Subcutaneous abdominal adipose tissue (tissue), 5 donors: Measurements from ENCODE around the gene TERT.
"Not testable (repeated sequence)": the region's sequence is repeated elsewhere in the genome, so short reads cannot be mapped to it uniquely, and the experiment has no call there.

Source experiments
- H3K27ac ChIP-seq: one replicate; pipeline ENCODE4 v1.7.0; 2013; ENCODE audit warnings: low read depth, mild to moderate bottlenecking, inconsistent platforms, low read length, moderate library complexity
- H3K27me3 ChIP-seq, 5 donors: one replicate each; pipeline ENCODE4 v1.7.0; 2013; ENCODE audit warnings: low read length in 5 of 5, inconsistent platforms in 1 of 5; ENCODE audit not compliant: control insufficient read depth in 5 of 5, insufficient read depth in 4 of 5
- H3K36me3 ChIP-seq, 5 donors: one replicate each; pipeline ENCODE4 v1.7.0; 2013; ENCODE audit warnings: low read length in 5 of 5; ENCODE audit not compliant: control insufficient read depth in 5 of 5, insufficient read depth in 5 of 5
- H3K4me1 ChIP-seq, 5 donors: one replicate each; pipeline ENCODE4 v1.7.0; 2013; ENCODE audit warnings: low read length in 5 of 5, mild to moderate bottlenecking in 3 of 5, moderate library complexity in 1 of 5; ENCODE audit not compliant: control insufficient read depth in 5 of 5, insufficient read depth in 5 of 5
- H3K4me3 ChIP-seq, 5 donors: one replicate each; pipeline ENCODE4 v1.7.0; 2013; ENCODE audit warnings: low read length in 5 of 5, low read depth in 1 of 5
- H3K9ac ChIP-seq, 5 donors: one replicate each; pipeline ENCODE4 v1.7.0; 2013; ENCODE audit warnings: low read length in 5 of 5, mild to moderate bottlenecking in 4 of 5, moderate library complexity in 3 of 5
- H3K9me3 ChIP-seq, 5 donors: one replicate each; pipeline ENCODE4 v1.7.0; 2013; ENCODE audit warnings: low read length in 5 of 5; ENCODE audit not compliant: control insufficient read depth in 5 of 5
- donor health status: healthy.
- donor health status: healthy.
- donor health status: healthy.
- donor health status: healthy.
- donor health status: healthy.

Gene TERT

GRCh38 chr5:1331861-1332405 is 37.1 kb upstream of the TERT start:
- no peaks in the 10 kb centered on the region for H3K27me3 ChIP-seq

GRCh38 chr5:1330847-1331831 is 36.3 kb upstream of the TERT start:
- H3K4me3 ChIP-seq: no peak overlapping the region
- peak overlapping the region in 1 of 5 donors; percentile 45 for H3K9ac ChIP-seq
- no peaks in the 10 kb centered on the region for H3K27me3 ChIP-seq
- H3K9me3 ChIP-seq: no peaks in the 10 kb centered on the region
- H3K36me3 ChIP-seq: peaks cover 8 to 67% (median 61%) of the 10 kb centered on the region in 5 donors
- H3K27ac ChIP-seq: peak overlapping the region; percentile 67
- H3K4me1 ChIP-seq: peaks cover 0 to 31% (median 18%) of the 10 kb centered on the region in 5 donors

More at GRCh38 chr5:1331861-1332405, 37.1 kb upstream of the TERT start:
- peaks cover 8 to 74% (median 69%) of the 10 kb centered on the region in 5 donors for H3K36me3 ChIP-seq
- no peaks in the 10 kb centered on the region for H3K9me3 ChIP-seq
- H3K4me3 ChIP-seq: no peak overlapping the region
- H3K9ac ChIP-seq: peak overlapping the region in 1 of 5 donors; percentile 54
- peaks cover 0 to 31% (median 17%) of the 10 kb centered on the region in 5 donors for H3K4me1 ChIP-seq
- no peak overlapping the region for H3K27ac ChIP-seq

- peak overlapping the region in 1 of 5 donors; percentile 45 for H3K9ac ChIP-seq
- H3K27me3 ChIP-seq: no peaks in the 10 kb centered on the region
- H3K4me3 ChIP-seq: no peak overlapping the region
- H3K4me1 ChIP-seq: peaks cover 0 to 34% (median 23%) of the 10 kb centered on the region in 5 donors
- H3K27ac ChIP-seq: peak overlapping the region; percentile 67
- H3K9me3 ChIP-seq: no peaks in the 10 kb centered on the region
- peaks cover 8 to 66% (median 57%) of the 10 kb centered on the region in 5 donors for H3K36me3 ChIP-seq
Observed at GRCh38 chr5:1330146-1330846, 35.4 kb upstream of the TERT start.

- Histone ChIP-seq H3K4me3 (no peak overlapping the region), H3K9ac (no peak overlapping the region), H3K9me3 (no peaks in the 10 kb centered on the region), H3K36me3 (peaks cover 8 to 68% (median 58%) of the 10 kb centered on the region in 5 donors), H3K4me1 (peaks cover 0 to 34% (median 23%) of the 10 kb centered on the region in 5 donors), H3K27me3 (no peaks in the 10 kb centered on the region), H3K27ac (no peak overlapping the region)
Observed at GRCh38 chr5:1329111-1329579, 34.3 kb upstream of the TERT start.

GRCh38 chr5:1328237-1329110 is 33.6 kb upstream of the TERT start:
- Histone ChIP-seq H3K4me1 (peaks cover 0 to 34% (median 23%) of the 10 kb centered on the region in 5 donors), H3K36me3 (peaks cover 7 to 68% (median 57%) of the 10 kb centered on the region in 5 donors)
- not testable (repeated sequence) for H3K9me3 ChIP-seq, H3K27me3 ChIP-seq, H3K9ac ChIP-seq, H3K27ac ChIP-seq, H3K4me3 ChIP-seq

- H3K27me3 ChIP-seq, H3K27ac ChIP-seq, H3K9me3 ChIP-seq, H3K9ac ChIP-seq, H3K4me3 ChIP-seq: not testable (repeated sequence)
- H3K36me3 ChIP-seq: peaks cover 0 to 70% (median 57%) of the 10 kb centered on the region in 5 donors
- peaks cover 0 to 33% (median 23%) of the 10 kb centered on the region in 5 donors for H3K4me1 ChIP-seq
Observed at GRCh38 chr5:1326901-1327756, 32.3 kb upstream of the TERT start.

GRCh38 chr5:1326532-1326875 is 31.6 kb upstream of the TERT start:
- peaks cover 0 to 27% (median 23%) of the 10 kb centered on the region in 5 donors for H3K4me1 ChIP-seq
- H3K9me3 ChIP-seq, H3K27me3 ChIP-seq, H3K9ac ChIP-seq, H3K4me3 ChIP-seq, H3K27ac ChIP-seq: not testable (repeated sequence)
- H3K36me3 ChIP-seq: peaks cover 0 to 70% (median 57%) of the 10 kb centered on the region in 5 donors

GRCh38 chr5:1325870-1326531 is 31.1 kb upstream of the TERT start:
- no peak overlapping the region for H3K4me3 ChIP-seq
- H3K9ac ChIP-seq: no peak overlapping the region
- H3K27ac ChIP-seq: no peak overlapping the region
- peaks cover 0 to 22% (median 18%) of the 10 kb centered on the region in 5 donors for H3K4me1 ChIP-seq
- no peaks in the 10 kb centered on the region for H3K27me3 ChIP-seq
- H3K36me3 ChIP-seq: peaks cover 0 to 70% (median 57%) of the 10 kb centered on the region in 5 donors
- H3K9me3 ChIP-seq: no peaks in the 10 kb centered on the region
